Heart left ventricle (tissue), 16 donors: ENCODE data around the gene FEN1. TPM values are rescaled to one million over a fixed set of nuclear protein-coding genes. Genes with fewer than 3 reads are reported as not detected.
A peak's percentile ranks its signal among the peaks of the same experiment; 100 is the strongest.

ENCODE experiments used
- ATAC-seq, 4 donors: fragments of 200-7000 bp; cut with Tn5 transposase; one replicate each; pipeline ENCODE4 v1.9.1; 2020 to 2022; ENCODE audit warnings: moderate library complexity in 4 of 4, mild to moderate bottlenecking in 3 of 4, moderate number of reproducible peaks in 1 of 4
- DNase-seq, 5 donors: peaks; one replicate each; pipeline ENCODE4 v3.0.0-alpha.2; 2020
- H3K27ac ChIP-seq, 12 donors: fragments of 200-600 bp; sonication (generic) in 4 of 12; one replicate each; pipeline versions ENCODE4 v1.5.0 to v1.8.0; 2016 to 2022; ENCODE audit warnings: mild to moderate bottlenecking in 2 of 12
- H3K27me3 ChIP-seq, 9 donors: fragments of 200-600 bp; sonication (generic) in 2 of 9; one replicate each; pipeline versions ENCODE4 v1.5.1 to v1.8.0; 2016 to 2022; ENCODE audit warnings: mild to moderate bottlenecking in 3 of 9
- H3K36me3 ChIP-seq, 9 donors: fragments of 200-600 bp; sonication (generic) in 2 of 9; one replicate each; pipeline versions ENCODE4 v1.5.0 to v1.8.0; 2018 to 2022; ENCODE audit warnings: mild to moderate bottlenecking in 2 of 9
- H3K4me1 ChIP-seq, 12 donors: fragments of 200-600 bp; sonication (generic) in 4 of 12; one replicate each; pipeline versions ENCODE4 v1.5.0 to v1.8.0; 2016 to 2022; ENCODE audit warnings: mild to moderate bottlenecking in 3 of 12
- H3K4me3 ChIP-seq, 12 donors: fragments of 200-600 bp; sonication (generic) in 4 of 12; one replicate each; pipeline versions ENCODE4 v1.5.0 to v1.8.0; 2017 to 2022; ENCODE audit warnings: mild to moderate bottlenecking in 9 of 12, moderate library complexity in 4 of 12
- H3K9me3 ChIP-seq, 12 donors: fragments of 200-600 bp; sonication (generic) in 4 of 12; one replicate each; pipeline versions ENCODE4 v1.5.0 to v1.8.0; 2016 to 2022; ENCODE audit warnings: mild to moderate bottlenecking in 1 of 12
- CTCF ChIP-seq, 12 donors: fragments of 200-600 bp; sonication (generic) in 4 of 12; IDR thresholded peaks; one replicate each; pipeline versions ENCODE4 v1.5.0 to v1.8.0; 2018 to 2022; ENCODE audit warnings: antibody characterized with exemption in 12 of 12, mild to moderate bottlenecking in 5 of 12
- POLR2A ChIP-seq, 2 donors: fragments of 450-650 bp; IDR thresholded peaks; one replicate each; pipeline ENCODE4 v1.6.1; 2017; ENCODE audit warnings: antibody characterized with exemption in 2 of 2, mild to moderate bottlenecking in 2 of 2, moderate library complexity in 2 of 2
- WGBS, 4 donors: extraction: QIAGEN DNeasy Blood & Tissue Kit in 2 of 4; methylation state at CpG; one replicate each; pipeline versions ENCODE4 v1.1.5 to v1.1.7; 2013 to 2018; 5-methylcytosine and 5-hydroxymethylcytosine counted together
- intact Hi-C, 10 donors: fragments of 100-400 bp; cut with DNase I; formaldehyde crosslinking; loops; one replicate each; pipeline versions ENCODE4 v1.11.1 to v1.14.2; 2022
- polyA plus RNA-seq, 2 donors: library from polyadenylated mRNA; stranded (reverse); fragments of 200-250 nt; gene quantifications; one replicate each; pipeline ENCODE4 v1.2.3, GENCODE V29; 2013
- total RNA-seq, 9 donors: library from RNA; depleted of rRNA in 2 of 9; stranded (reverse); fragments of >200 nt in 2 of 9; fragmentation: NEBNext Ultra II Directional in 3 of 9; extraction: Animal tissue kit (Norgen Biotek cat#: 25700) in 3 of 9; gene quantifications; one replicate each; pipeline versions ENCODE4 v1.1.0 to v1.2.4, GENCODE V29; 2016 to 2023
- donor health status: ischemic (EF 13 %, LVEDD 7.1; RV severe dilation, severe dysfunction).
- donor health status: healthy with polysubstance abuse.
- donor health status: DM: no; HTN: yes; CAD: no.
- donor health status: DM: no; HTN: no; CAD: no.
- donor health status: ischemic (EF 25% LVEDD 6.9; RV normal size, moderate dysfunction).
- donor health status: ischemic (EF 25% LVEDD 5.7; RV mildly dilated, moderate dysfunction).
- donor health status: healthy.
- donor health status: DM: yes; HTN: yes; CAD: no.
- donor health status: ischemic (EF 35%, LVEDD 5.7; RV mildly dilated, moderate dysfunction).
- donor health status: nonischemic (EF 11% LVEDD 7.7; RV severe dilation, severe dysfunction).
- donor health status: DM: yes; HTN: yes; CAD: no.
- donor health status: PGD.
- donor health status: ischemic (EF 29% LVEDD 5.4; RV normal size, mild dysfunction).
- donor health status: nonischemic (EF 23%, LVEDD 6.1; RV moderate dilation, normal function).

Gene FEN1
- total and polyA plus RNA-seq, 11 donors = 2.6 to 13.7 (median 6.8) TPM

- Histone ChIP-seq H3K36me3 (peaks cover 0 to 51% (median 44%) of the 10 kb centered on the region in 9 donors), H3K27ac (no peak overlapping the region), H3K27me3 (no peaks in the 10 kb centered on the region), H3K4me1 (peaks cover 0 to 25% (median 10%) of the 10 kb centered on the region in 12 donors), H3K4me3 (no peak overlapping the region), H3K9me3 (no peaks in the 10 kb centered on the region)
- intact Hi-C loops = loop anchor here in 3 of 10 donors (5.0 to 10.0 kb wide), 4 partner anchors 49 to 274 kb away; no protein-coding TSS in a partner anchor
- ATAC-seq = no peak
- DNase-seq = no peak
- 92 to 100% (median 95%) methylated on average over 4 of the region's 4 CpGs for WGBS, 4 donors
- TF ChIP-seq CTCF (IDR thresholded peaks at IDR 0.05) (no peak), POLR2A (IDR thresholded peaks at IDR 0.05) (no peak)
Observed at GRCh38 chr11:61812736-61813411, 20.2 kb downstream of the FEN1 start.

- H3K27ac ChIP-seq = peak overlapping the region; percentile 92 to 100 (median 98)
- peaks cover 0 to 25% (median 10%) of the 10 kb centered on the region in 12 donors for H3K4me1 ChIP-seq
- no peaks in the 10 kb centered on the region for H3K9me3 ChIP-seq
- ATAC-seq (peak in 2 of 4 donors; percentile 5), DNase-seq (peak in 4 of 5 donors; percentile 47 to 66 (median 63))
- no peaks in the 10 kb centered on the region for H3K27me3 ChIP-seq
- intact Hi-C loops = loop anchor here in 3 of 10 donors (5.0 to 10.0 kb wide), 4 partner anchors 48 to 273 kb away; no protein-coding TSS in a partner anchor
- H3K36me3 ChIP-seq = peaks cover 0 to 35% (median 29%) of the 10 kb centered on the region in 9 donors
- 73 to 79% (median 75%) methylated on average over 16 of the region's 16 CpGs for WGBS, 4 donors
- peak overlapping the region; percentile 28 to 91 (median 70) for H3K4me3 ChIP-seq
- TF ChIP-seq POLR2A (IDR thresholded peaks at IDR 0.05) (no peak), CTCF (IDR thresholded peaks at IDR 0.05) (no peak)
Observed at GRCh38 chr11:61814247-61814957, 21.7 kb downstream of the FEN1 start.

GRCh38 chr11:61814958-61815789 is 22.5 kb downstream of the FEN1 start:
- 0 to 5% (median 1%) methylated on average over 19 to 66 of the region's 66 CpGs for WGBS, 4 donors

More at GRCh38 chr11:61814958-61815789, 22.5 kb downstream of the FEN1 start:
- Histone ChIP-seq H3K4me1 (peaks cover 0 to 25% (median 10%) of the 10 kb centered on the region in 12 donors), H3K36me3 (peaks cover 0 to 28% (median 22%) of the 10 kb centered on the region in 9 donors), H3K27ac (peak overlapping the region; percentile 92 to 100 (median 98)), H3K9me3 (no peaks in the 10 kb centered on the region), H3K27me3 (no peaks in the 10 kb centered on the region), H3K4me3 (peak overlapping the region; percentile 59 to 91 (median 72))
- peak; percentile 94 to 98 (median 96) for ATAC-seq
- TF ChIP-seq POLR2A (IDR thresholded peaks at IDR 0.05) (peak; percentile 68 to 95), CTCF (IDR thresholded peaks at IDR 0.05) (no peak)
- intact Hi-C loops = loop anchor here in 8 of 10 donors (1.0 to 10.0 kb wide), 8 partner anchors 13 to 272 kb away; partner anchors contain the start of genes FADS3 (in 3 of the 8) and FADS2 (in 1 of the 8)
- peak; percentile 97 to 99 (median 99) for DNase-seq
